Measurements from ENCODE around the gene GPATCH2.

GRCh38 chr1:217388522-217389065, 242.3 kb downstream of the GPATCH2 start:
- no peak for TF ChIP-seq CTCF (IDR thresholded peaks at IDR 0.05)
- no peak for TF ChIP-seq EZH2phosphoT487 (IDR thresholded peaks at IDR 0.05)
